Activated CD4-positive, alpha-beta T cell treated with anti-CD3 and anti-CD28 coated beads for 4 hours (primary cell): Measurements from ENCODE around the gene SLK.

Source experiments
- DNase-seq, 2 donors: peaks; one replicate each; pipeline ENCODE4 v3.0.0-alpha.2; 2020

SLK gene

GRCh38 chr10:103942866-103943265 is 24.1 kb upstream of the SLK start:
- DNase-seq: no peak

DNA sequence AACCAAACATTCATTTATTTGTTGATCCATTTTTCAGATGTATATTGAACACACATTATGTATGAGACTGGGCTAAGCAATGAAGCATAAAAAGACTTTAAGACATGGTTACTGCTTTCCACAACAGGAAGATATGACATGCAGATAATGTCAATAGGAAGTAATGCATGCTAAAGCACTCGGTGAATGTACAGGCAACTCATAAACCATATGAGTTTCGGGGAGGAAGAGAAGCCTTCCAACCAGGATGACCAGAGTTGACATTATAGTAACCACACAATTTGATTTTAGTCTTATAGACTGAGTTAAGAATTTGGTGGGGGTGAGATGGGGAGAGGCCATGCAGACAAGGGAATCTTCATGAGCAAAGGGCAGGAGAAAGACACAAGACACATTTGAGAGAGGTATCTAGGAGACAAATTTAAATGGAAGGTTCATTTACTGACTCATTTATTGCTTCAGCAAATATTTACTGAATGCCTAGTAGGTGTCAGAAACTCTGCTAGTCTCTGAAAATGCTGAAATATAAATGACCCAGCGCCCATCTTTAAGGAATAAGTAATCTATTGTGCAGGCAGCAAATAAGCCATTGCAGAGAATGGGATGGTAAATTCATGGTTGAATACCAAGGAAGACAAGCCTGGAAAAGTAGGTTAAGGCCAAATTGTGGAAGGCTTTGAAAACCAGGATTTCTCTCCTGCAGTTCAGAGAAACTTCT is 19.0 kb upstream of the SLK start:
- DNase-seq: no peak

DNA sequence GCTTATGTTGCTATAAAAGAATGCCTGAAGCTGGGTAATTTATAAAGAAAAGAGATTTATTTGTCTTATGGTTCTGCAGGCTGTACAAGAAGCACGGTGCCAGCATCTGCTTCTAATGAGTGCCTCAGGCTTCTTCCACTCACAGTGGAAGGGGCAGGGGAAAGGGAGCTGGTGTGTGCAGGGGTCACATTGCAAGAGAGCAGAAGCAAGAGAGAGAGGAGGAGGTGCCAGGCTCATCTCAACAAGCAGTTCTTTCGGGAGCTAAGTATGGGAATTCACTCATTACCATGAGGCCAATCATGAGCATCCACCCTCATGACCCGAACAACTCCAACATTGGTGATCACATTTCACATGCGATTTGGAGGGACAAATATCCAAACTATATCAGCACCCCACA is 17.2 kb upstream of the SLK start:
- no peak for DNase-seq

- DNase-seq: no peak
These were observed 15.8 kb upstream of the SLK start for GRCh38 chr10:103951183-103951582.

DNA sequence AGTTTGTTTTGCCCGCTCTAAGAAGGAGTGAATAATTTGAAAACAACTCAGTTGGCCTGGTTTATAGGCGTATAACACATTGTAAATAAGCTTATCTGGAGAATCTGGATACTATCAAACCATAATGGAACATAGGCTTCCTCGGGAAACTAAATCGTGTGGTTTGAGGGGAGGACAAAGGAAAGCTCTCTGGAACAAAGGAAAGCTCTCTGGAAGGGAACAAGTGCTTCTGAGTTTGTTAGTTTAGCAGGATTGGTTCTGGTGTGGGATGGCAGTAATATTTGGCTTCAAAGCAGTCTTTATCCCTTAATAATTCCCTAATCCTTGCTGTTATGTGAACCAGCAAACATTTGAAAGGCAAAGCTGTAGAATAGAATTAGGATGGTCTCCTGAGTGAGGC is 15.0 kb upstream of the SLK start:
- DNase-seq: no peak

DNA sequence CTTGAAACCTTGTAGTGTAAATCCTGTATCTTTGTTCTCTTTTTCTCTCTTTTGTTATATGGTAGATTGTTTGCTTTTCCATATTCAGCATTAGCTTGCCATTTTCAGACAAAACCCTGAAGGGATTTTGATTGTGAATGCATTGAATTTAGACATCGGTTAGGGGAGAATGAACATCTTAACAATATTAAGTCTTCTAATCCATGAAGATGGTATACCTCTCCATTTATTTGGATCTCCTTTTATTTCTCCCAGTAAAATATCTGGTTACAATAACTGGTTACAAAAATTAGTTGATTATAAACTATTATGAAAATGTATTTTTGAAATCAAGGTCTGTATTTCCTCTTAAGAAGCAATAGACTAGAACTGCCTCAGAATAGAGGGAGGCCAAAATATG is 12.4 kb upstream of the SLK start:
- DNase-seq: no peak

DNA sequence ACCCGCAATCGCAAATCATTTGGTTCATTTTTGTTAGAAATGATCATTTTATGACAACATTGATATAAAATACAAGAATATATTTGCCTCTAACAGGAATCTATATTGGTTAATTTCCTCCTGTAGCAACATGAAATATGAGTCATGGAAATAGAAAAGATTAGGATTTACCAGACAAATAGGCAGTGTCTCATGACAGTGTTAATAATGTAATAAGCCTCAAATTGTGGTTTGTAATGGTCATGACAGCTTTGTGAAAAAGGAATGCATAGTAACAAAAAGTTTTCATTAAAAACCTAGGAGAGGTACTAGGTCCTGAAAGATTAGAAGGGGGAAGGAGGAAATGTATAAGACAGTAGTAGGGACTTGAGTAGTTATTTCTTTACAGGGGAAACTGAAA is 7.9 kb upstream of the SLK start:
- DNase-seq: no peak

GRCh38 chr10:103960103-103960502 is 6.8 kb upstream of the SLK start:
- DNase-seq: no peak

DNA sequence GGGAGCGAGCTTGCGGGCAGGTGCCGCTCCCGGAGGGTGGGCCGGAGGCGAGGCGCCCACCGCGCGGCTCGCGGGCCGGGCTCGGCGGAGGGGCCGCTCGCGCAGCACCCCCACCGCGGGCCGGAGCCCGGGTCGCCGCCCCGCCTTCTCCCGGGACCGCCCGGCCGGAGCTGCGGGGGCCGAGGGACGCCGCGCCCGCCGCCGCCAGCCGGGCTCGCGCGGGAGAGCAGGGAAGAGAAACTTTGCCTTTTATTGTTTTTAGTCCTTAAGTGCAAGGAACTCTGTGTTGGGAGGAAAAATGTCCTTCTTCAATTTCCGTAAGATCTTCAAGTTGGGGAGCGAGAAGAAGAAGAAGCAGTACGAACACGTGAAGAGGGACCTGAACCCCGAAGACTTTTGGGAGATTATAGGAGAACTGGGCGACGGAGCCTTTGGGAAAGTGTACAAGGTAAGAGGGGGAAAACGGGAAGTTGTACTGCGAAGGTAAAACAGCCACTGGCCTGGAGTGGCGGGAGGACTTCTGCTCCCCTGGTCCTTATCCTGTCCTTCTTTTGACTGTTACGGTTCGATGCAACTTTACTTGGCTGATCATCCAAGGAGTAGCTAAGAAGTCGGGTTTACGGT is 620 bp downstream of the SLK start:
- DNase-seq: no peak

DNA sequence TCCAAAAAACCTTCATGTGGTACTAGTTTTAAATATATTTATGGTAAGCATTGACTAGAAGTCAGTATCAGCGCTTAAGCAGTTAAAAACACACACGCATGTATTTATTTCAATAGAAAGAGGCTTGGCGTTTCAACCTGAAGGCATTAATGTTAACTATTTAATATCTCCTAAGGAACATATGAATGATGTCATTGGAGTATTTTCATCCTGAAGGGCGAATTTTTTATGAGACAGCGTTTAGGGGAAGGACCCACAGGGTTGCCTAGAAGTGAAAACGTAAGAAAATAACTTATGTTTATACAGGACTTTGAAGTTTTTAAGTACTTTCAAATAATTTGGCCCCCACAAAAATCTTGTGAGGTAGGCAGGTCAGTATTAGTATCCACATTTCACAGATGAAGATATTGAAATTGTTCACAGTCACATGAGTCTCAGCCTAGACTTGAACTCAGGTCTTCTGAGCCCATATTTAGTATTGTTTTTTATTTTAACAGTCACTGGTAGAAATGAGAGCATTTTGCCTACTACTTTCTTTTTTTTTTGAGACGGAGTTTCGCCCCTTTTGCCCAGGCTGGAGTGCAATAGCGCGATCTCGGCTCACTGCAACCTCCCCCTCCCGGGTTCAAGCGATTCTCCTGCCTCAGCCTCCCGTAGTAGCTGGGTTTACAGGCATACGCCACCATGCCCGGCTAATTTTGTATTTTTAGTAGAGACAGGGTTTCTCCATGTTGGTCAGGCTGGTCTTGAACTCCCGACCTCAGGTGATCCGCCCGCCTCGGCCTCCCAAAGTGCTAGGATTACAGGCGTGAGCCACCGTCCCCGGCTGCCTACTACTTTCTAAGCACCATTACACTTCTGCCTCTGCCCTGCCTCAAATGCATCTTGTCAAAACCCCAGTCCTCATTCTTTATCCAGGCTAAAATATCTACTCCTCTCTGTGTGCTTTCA is 1.8 kb downstream of the SLK start:
- no peak for DNase-seq

DNA sequence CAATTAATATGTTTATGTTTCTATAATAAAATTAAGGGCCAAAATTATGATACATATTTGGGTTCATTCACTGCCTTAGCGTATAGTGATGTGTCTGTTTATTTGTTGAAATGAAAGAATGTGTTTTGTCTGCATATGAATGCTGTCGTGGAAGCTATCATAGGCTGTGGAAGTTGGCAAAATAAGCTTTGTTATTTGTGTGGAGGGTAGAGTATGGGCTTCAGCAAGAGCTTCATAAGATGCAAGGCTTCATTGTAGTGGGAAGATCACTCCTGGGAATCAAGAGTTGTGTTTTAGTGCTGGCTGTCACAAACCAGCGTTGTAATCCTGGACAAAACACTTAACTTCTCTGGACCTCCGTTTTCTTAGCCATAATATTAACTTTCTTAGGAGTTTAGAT is 2.5 kb downstream of the SLK start:
- no peak for DNase-seq

GRCh38 chr10:103969857-103970627 is 3.1 kb downstream of the SLK start:
- no peak for DNase-seq

GRCh38 chr10:103975169-103975568 is 8.2 kb downstream of the SLK start:
- no peak for DNase-seq

GRCh38 chr10:103977204-103977603 is 10.3 kb downstream of the SLK start:
- DNase-seq: no peak

DNA sequence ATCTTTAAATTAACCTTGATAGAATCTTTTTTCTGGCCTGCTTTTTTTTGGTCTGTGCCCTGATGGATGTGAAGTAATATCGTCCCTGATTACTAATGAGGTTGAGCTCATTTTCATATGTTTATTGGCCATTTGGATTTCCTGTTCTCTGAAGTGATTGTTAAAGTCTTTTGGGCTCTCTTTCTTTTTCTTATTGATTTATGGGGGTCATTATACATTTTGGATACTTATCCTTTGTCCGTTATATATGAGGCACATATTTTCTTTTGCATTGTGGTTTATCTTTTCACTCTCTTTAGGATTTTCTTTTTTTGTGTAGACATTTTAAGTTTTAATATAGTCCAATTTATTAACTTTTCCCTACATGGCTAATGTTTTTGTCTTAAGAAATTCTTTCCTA is 12.6 kb downstream of the SLK start:
- DNase-seq: no peak

DNA sequence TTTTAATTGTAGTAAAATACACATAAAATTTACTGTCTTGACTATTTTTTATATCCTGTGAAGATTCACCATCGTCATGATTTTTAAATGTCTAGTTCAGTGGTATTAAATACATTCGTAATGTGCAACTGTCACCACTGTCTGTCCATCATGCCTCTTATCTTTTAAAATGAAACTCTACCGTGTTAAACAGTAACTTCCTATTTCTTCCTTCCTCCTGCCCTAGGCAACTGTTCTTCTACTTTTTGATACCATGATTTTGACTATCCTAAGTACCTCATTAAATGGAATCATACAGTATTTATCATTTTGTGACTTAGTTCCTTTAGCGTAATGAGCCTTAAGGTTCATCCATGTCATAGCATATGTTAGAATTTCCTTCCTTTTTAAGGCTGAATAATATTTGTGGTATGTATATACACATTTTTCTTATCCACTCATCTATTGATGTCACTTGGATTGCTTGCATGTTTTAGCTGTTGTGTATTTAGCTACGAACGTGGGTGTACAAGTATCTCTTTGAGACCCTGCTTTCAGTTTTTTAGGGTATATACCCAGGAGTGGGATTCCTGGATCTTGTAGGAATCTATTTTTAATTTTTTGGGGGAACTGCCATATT is 13.5 kb downstream of the SLK start:
- no peak for DNase-seq

DNA sequence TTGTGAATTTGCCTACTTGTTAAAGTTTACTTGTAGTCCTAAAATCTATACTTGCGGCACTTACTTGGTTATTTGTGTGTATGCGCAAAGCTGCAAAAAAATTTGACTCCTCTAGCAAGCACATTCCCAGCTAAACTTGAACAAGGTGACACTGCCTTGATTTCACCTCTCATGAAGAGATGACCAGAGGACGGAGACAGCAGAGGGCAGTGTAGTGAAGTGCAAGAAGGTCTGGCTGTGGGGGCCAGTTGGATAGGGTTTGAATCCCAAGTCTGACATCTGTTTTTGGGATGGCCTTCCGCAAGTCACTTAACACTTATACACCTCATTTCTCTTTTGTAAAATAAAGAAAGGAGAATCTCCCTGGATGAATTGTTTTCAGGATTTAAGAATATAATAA is 15.7 kb downstream of the SLK start:
- no peak for DNase-seq

DNA sequence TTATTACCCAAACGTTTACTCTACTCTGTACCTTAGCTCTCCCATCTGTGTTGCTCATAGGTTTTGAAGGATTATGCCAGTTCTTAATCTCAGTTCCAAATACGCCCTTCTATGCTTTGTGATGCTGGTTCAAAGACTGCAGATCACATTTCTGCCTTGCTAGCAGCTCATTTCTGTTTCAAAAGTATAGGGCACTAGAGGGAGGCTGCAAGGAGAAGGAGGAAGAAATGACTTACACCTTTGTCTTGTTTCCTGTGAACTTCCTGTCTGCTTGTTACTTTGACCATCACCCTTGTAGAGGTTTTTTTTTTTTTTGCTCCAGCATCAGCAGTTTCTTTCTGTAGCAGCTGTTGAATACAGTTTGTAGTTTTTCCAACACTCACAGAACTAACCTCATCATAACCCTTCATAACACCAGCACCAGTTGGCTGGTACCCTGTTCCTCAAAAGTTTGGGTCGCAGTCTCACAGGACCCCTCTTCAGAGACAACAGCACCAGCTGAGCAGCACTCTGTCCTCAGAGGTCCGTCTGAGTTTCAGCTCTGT is 16.5 kb downstream of the SLK start:
- DNase-seq: peak; percentile 11 to 13

- no peak for DNase-seq
These were observed 18.8 kb downstream of the SLK start for GRCh38 chr10:103985726-103986125.

DNA sequence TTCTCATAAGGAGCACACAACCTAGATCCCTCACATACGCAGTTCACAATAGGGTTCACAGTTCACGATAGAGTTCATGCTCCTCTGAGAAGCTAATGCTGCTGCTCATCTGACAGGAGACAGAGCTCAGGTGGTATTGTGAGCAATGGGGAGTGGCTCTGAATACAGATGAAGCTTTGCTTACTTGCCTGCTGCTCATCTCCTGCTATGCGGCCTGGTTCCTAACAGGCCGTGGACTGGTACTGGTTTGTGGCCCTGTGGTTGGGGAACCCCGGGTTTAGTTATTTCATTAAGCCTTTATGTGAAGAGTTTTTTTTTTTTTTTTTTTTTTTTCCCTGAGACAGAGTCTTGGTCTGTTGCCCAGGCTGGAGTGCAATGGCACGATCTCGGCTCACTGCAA is 19.4 kb downstream of the SLK start:
- DNase-seq: no peak

DNA sequence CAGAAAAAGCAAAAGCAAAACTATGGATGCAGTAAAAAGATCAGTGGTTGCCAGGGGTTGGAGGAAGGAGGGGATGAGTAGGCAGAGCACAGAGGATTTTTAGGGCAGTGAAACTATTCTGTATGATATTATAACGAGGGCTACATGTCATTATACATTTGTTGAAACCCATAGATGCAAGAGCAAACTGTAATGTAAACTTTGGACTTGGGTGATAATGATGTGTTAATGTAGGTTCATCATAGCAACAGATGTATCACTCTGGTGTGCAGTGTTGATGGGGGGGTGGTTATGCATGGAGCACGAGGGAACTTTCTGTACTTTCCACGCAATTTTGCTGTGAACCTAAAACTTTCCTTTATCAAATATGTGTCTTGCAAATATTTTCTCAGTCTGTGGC is 23.2 kb downstream of the SLK start:
- no peak for DNase-seq

DNA sequence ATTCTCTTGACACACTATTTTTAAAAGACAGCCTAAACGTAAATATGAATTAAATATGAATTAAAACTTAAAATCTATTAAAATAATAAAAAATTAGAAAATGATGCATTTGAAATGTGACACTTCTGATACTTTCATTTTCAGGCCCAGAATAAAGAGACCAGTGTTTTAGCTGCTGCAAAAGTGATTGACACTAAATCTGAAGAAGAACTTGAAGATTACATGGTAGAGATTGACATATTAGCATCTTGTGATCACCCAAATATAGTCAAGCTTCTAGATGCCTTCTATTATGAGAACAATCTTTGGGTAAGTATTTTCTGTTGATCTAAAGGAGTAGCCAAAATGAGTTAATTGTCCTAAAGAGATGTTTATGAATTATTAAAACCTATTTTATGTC is 23.6 kb downstream of the SLK start:
- DNase-seq: no peak
